Ovary (tissue), 3 donors: ENCODE data around the gene RBBP4.
"Not testable (repeated sequence)": the region's sequence is repeated elsewhere in the genome, so short reads cannot be mapped to it uniquely, and the experiment has no call there.

ENCODE experiments used
- CTCF ChIP-seq, 3 donors: fragments of 450-650 bp in 2 of 3; fragments of 200-600 bp in 1 of 3; IDR thresholded peaks; one replicate each; pipeline versions ENCODE4 v1.5.1 to v1.8.0; 2016 to 2022; ENCODE audit warnings: antibody characterized with exemption in 3 of 3, mild to moderate bottlenecking in 1 of 3
- POLR2A ChIP-seq: fragments of 450-650 bp; IDR thresholded peaks from one replicate; pipeline ENCODE4 v1.6.1; 2017; ENCODE audit warnings: antibody characterized with exemption, mild to moderate bottlenecking, moderate library complexity
- donor health status: DM: no; HTN: no; CAD: no.

DNA sequence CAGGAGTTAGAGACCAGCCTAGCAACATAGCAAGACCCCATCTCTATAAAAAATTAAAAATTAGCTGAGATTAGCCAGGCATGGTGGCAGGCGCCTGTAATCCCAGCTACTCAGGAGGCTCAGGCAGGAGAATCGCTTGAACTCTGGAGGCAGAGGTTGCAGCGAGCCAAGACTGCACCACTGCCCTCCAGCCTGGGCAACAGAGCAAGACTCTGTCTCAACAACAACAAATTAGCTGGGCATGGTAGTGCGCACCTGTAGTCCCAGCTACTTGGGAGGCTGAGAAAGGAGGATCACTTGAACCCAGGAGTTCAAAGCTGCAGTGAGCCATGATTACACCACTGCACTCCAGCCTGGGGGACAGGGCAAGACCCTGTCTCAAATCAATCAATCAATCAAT lies 20.8 kb upstream of the RBBP4 start:
- not testable (repeated sequence) for TF ChIP-seq POLR2A; CTCF (IDR thresholded peaks at IDR 0.05)
